Caco-2 (cell line): ENCODE data around the gene GPR37L1. TPM values are rescaled to one million over a fixed set of nuclear protein-coding genes. Genes with fewer than 3 reads are reported as not detected.

ENCODE experiments used
- BruUV-seq: library from RNA; stranded (reverse); fragments of 400-500 nt; replicated peaks from 2 replicates; lab custom pipeline; 2021; lab: Mats Ljungman, UMichigan
- CTCF ChIA-PET: fragments of 300-600 bp; sonication (Branson Sonifier 250); formaldehyde crosslinking; loops from one replicate; lab custom pipeline; 2022; ENCODE audit warnings: antibody characterized with exemption; lab: Charles Lee
- POLR2A ChIA-PET: fragments of 300-600 bp; sonication (Branson Sonifier 250); formaldehyde crosslinking; loops from one replicate; lab custom pipeline; 2022; ENCODE audit warnings: antibody characterized with exemption; lab: Charles Lee
- DNase-seq, 2 experiments: peaks; one replicate each; pipeline versions ENCODE4 v3.0.0 to v3.0.0-alpha.2; 2020 to 2022
- H3K27me3 ChIP-seq: replicated peaks from 2 replicates; pipeline ENCODE4 v1.6.0; 2011; ENCODE audit warnings: low read length; ENCODE audit not compliant: control insufficient read depth, insufficient read depth
- H3K36me3 ChIP-seq: 2 replicates; pipeline ENCODE4 v1.5.1; 2011; ENCODE audit warnings: low read length; ENCODE audit not compliant: control insufficient read depth, insufficient read depth
- H3K4me1 ChIP-seq: fragments of 250-450 bp; sonication (Bioruptor Pico); 2 replicates; pipeline ENCODE4 v1.5.1; 2020; ENCODE audit warnings: mild to moderate bottlenecking
- H3K4me3 ChIP-seq: 2 replicates; pipeline ENCODE4 v1.5.1; 2011; ENCODE audit warnings: low read depth, mild to moderate bottlenecking, control low read depth, low read length
- H3K9me3 ChIP-seq: fragments of 250-450 bp; sonication (Bioruptor Pico); 2 replicates; pipeline ENCODE4 v1.5.1; 2020; ENCODE audit warnings: mild to moderate bottlenecking, moderate library complexity
- H3K27ac Mint-ChIP-seq: one replicate; pipeline ENCODE4 v1.8.0; 2022; ENCODE audit warnings: mixed read lengths; ENCODE audit not compliant: unreplicated experiment
- H3K27me3 Mint-ChIP-seq: one replicate; pipeline ENCODE4 v1.8.0; 2022; ENCODE audit warnings: mixed read lengths; ENCODE audit not compliant: insufficient read depth, unreplicated experiment
- H3K36me3 Mint-ChIP-seq: one replicate; pipeline ENCODE4 v1.8.0; 2022; ENCODE audit warnings: mild to moderate bottlenecking, mixed read lengths; ENCODE audit not compliant: insufficient read depth, unreplicated experiment
- H3K4me1 Mint-ChIP-seq: one replicate; pipeline ENCODE4 v1.8.0; 2022; ENCODE audit warnings: low read depth, mixed read lengths; ENCODE audit not compliant: unreplicated experiment
- H3K4me3 Mint-ChIP-seq: one replicate; pipeline ENCODE4 v1.8.0; 2022; ENCODE audit warnings: mild to moderate bottlenecking, moderate library complexity, mixed read lengths; ENCODE audit not compliant: unreplicated experiment
- H3K9me3 Mint-ChIP-seq: one replicate; pipeline ENCODE4 v1.8.0; 2022; ENCODE audit warnings: mixed read lengths; ENCODE audit not compliant: unreplicated experiment
- CTCF ChIP-seq, 2 experiments: fragments of 200-600 bp in 1 of 2; IDR thresholded peaks; 1 replicate in 1 of 2; 2 replicates in 1 of 2; pipeline versions ENCODE4 v1.5.1 to v1.8.0; 2011 to 2022; ENCODE audit warnings: antibody characterized with exemption in 1 of 2, control low read depth in 1 of 2, inconsistent platforms in 1 of 2, low read depth in 1 of 2, low read length in 1 of 2, mild to moderate bottlenecking in 1 of 2, moderate library complexity in 1 of 2; ENCODE audit not compliant: insufficient read depth in 1 of 2, severe bottlenecking in 1 of 2, unreplicated experiment in 1 of 2
- intact Hi-C: fragments of 100-400 bp; cut with micrococcal nuclease; formaldehyde crosslinking; loops from one replicate; pipeline ENCODE4 v1.10.0; 2022; ENCODE audit not compliant: unreplicated experiment
- total RNA-seq: library from RNA; stranded (reverse); gene quantifications from 2 replicates; pipeline ENCODE4 v1.2.3, GENCODE V29; 2022

The GPR37L1 gene
- total RNA-seq, 1 experiment from 2014 or later, result 0.07 TPM

GRCh38 chr1:202172015-202172355 is 49.3 kb downstream of the GPR37L1 start:
- Histone ChIP-seq H3K27me3 (no peaks in the 10 kb centered on the region), H3K9me3 (no peaks in the 10 kb centered on the region), H3K4me3 (no peak overlapping the region), H3K36me3 (no peaks in the 10 kb centered on the region), H3K4me1 (no peaks in the 10 kb centered on the region)
- no peaks in the 10 kb centered on the region for H3K4me1 Mint-ChIP-seq
- no peaks in the 10 kb centered on the region for H3K9me3 Mint-ChIP-seq
- no peak overlapping the region for H3K27ac Mint-ChIP-seq
- DNase-seq, result no peak
- TF ChIP-seq CTCF (IDR thresholded peaks at IDR 0.05; ENCODE audit: insufficient read depth in 1 of 2, low read depth in 1 of 2, low read length in 1 of 2, severe bottlenecking in 1 of 2, unreplicated experiment in 1 of 2), result no peak
- no peaks in the 10 kb centered on the region for H3K36me3 Mint-ChIP-seq
- ChIA-PET CTCF (no interaction called here), POLR2A (no interaction called here)
- no peak overlapping the region for H3K4me3 Mint-ChIP-seq
- intact Hi-C loops, result no loop called here
- no TSS peak for BruUV-seq
- no peaks in the 10 kb centered on the region for H3K27me3 Mint-ChIP-seq

GRCh38 chr1:202173993-202174392 is 51.3 kb downstream of the GPR37L1 start:
- no peaks in the 10 kb centered on the region for H3K36me3 ChIP-seq
- no peak for DNase-seq
- CTCF ChIA-PET, result interaction anchor here (0.8 to 1.9 kb wide), 2 partner anchors 15 to 546 kb away, joined by 3 to 6 read pairs; no protein-coding TSS in a partner anchor
- POLR2A ChIA-PET, result no interaction called here
- Mint-ChIP-seq H3K27ac (no peak overlapping the region), H3K9me3 (no peaks in the 10 kb centered on the region), H3K4me3 (no peak overlapping the region), H3K27me3 (no peaks in the 10 kb centered on the region), H3K4me1 (no peaks in the 10 kb centered on the region), H3K36me3 (no peaks in the 10 kb centered on the region)
- H3K4me3 ChIP-seq, result no peak overlapping the region
- intact Hi-C loops, result no loop called here
- no TSS peak for BruUV-seq
- no peak for TF ChIP-seq CTCF (IDR thresholded peaks at IDR 0.05; ENCODE audit: insufficient read depth in 1 of 2, low read depth in 1 of 2, low read length in 1 of 2, severe bottlenecking in 1 of 2, unreplicated experiment in 1 of 2)
- no peaks in the 10 kb centered on the region for H3K4me1 ChIP-seq
- no peaks in the 10 kb centered on the region for H3K9me3 ChIP-seq
- no peaks in the 10 kb centered on the region for H3K27me3 ChIP-seq

- no peaks in the 10 kb centered on the region for H3K27me3 ChIP-seq
- H3K27me3 Mint-ChIP-seq, result no peaks in the 10 kb centered on the region
- no TSS peak for BruUV-seq
- H3K9me3 Mint-ChIP-seq, result no peaks in the 10 kb centered on the region
- H3K36me3 ChIP-seq, result no peaks in the 10 kb centered on the region
- H3K4me3 ChIP-seq, result no peak overlapping the region
- CTCF ChIA-PET, result interaction anchor here (1.0 kb wide), 1 partner anchor 12 kb away, joined by 10 read pairs; no protein-coding TSS in a partner anchor
- peak in 1 of 2 experiments; percentile 34 for DNase-seq
- no peaks in the 10 kb centered on the region for H3K9me3 ChIP-seq
- no peak for TF ChIP-seq CTCF (IDR thresholded peaks at IDR 0.05; ENCODE audit: insufficient read depth in 1 of 2, low read depth in 1 of 2, low read length in 1 of 2, severe bottlenecking in 1 of 2, unreplicated experiment in 1 of 2)
- no peak overlapping the region for H3K4me3 Mint-ChIP-seq
- H3K4me1 Mint-ChIP-seq, result no peaks in the 10 kb centered on the region
- no peak overlapping the region for H3K27ac Mint-ChIP-seq
- intact Hi-C loops, result no loop called here
- POLR2A ChIA-PET, result no interaction called here
- H3K36me3 Mint-ChIP-seq, result no peaks in the 10 kb centered on the region
- no peaks in the 10 kb centered on the region for H3K4me1 ChIP-seq
Measured at GRCh38 chr1:202176949-202177927, 54.5 kb downstream of the GPR37L1 start.
